Measurements from ENCODE around the gene RALA.

DNA sequence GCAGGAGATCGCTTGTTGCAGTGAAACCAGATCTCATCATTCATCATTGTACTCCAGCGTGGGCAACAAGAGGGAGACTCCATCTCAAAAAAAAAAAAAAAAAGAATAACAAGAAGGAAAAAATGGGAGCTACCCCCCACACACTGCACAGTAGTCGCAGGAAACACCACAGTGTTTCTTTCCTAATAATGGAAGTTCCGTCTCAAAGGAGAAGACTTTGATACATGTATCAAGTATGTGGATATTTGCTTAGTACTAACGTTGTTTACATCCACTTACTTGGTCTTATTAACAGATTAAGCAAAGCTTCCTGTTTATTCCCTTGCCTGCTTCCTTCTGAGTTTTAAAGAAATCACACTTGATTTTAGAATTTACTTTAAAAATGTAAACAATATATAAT lies 35.0 kb upstream of the RALA start:
- no peak for TF ChIP-seq POLR2A (IDR thresholded peaks at IDR 0.05)
- TF ChIP-seq, protein P1, sequence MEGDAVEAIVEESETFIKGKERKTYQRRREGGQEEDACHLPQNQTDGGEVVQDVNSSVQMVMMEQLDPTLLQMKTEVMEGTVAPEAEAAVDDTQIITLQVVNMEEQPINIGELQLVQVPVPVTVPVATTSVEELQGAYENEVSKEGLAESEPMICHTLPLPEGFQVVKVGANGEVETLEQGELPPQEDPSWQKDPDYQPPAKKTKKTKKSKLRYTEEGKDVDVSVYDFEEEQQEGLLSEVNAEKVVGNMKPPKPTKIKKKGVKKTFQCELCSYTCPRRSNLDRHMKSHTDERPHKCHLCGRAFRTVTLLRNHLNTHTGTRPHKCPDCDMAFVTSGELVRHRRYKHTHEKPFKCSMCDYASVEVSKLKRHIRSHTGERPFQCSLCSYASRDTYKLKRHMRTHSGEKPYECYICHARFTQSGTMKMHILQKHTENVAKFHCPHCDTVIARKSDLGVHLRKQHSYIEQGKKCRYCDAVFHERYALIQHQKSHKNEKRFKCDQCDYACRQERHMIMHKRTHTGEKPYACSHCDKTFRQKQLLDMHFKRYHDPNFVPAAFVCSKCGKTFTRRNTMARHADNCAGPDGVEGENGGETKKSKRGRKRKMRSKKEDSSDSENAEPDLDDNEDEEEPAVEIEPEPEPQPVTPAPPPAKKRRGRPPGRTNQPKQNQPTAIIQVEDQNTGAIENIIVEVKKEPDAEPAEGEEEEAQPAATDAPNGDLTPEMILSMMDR (IDR thresholded peaks at IDR 0.05): no peak
